Measurements from ENCODE around the gene KCNF1.

GRCh38 chr2:10879624-10880585 lies 31.8 kb upstream of the KCNF1 start:
- TF ChIP-seq POLR2A (IDR thresholded peaks at IDR 0.05; ENCODE audit: low read depth, low read length), result no peak
- TF ChIP-seq POLR2AphosphoS5 (IDR thresholded peaks at IDR 0.05; ENCODE audit: low read depth, low read length), result no peak
- TF ChIP-seq SPI1 (IDR thresholded peaks at IDR 0.05; ENCODE audit: low read depth, low read length), result no peak
- TF ChIP-seq TAF1 (IDR thresholded peaks at IDR 0.05; ENCODE audit: low read depth, low read length), result no peak
- TF ChIP-seq POU2F2 (IDR thresholded peaks at IDR 0.05; ENCODE audit: low read depth, low read length), result no peak
- no peak for TF ChIP-seq PAX5 (IDR thresholded peaks at IDR 0.05; ENCODE audit: insufficient read depth, low read length, severe bottlenecking)
